ENCODE measurements around the gene LRRC23.

The LRRC23 gene

DNA sequence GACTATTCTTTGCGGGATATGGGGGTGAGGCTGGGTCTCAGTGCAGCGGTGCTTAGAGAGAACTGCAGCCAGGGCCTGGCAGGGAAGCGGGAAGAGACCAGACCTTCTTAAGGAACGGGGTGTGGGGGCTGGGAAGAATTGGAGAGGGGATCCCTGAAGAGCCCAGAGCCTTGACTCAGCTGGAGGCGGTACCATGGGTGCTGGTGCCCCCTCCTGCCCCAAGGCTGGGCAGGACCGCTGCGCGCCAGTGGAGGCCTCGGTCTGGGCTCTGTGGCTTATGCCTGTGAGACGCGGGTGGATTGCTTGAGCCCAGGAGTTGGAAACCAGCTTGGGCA, 37.7 kb downstream of the LRRC23 start:
- Histone ChIP-seq H3K27me3 (ENCODE audit: insufficient read depth, poor library complexity, severe bottlenecking) (no peaks in the 10 kb centered on the region), H3K4me3 (replicated peaks; ENCODE audit: insufficient read depth, low read length) (no peak overlapping the region), H3K27ac (replicated peaks) (no peak overlapping the region)
- TF ChIP-seq POLR2AphosphoS5 (IDR thresholded peaks at IDR 0.05; ENCODE audit: low read depth) (no peak; the same call in 1 of the 2 replicates), GABPA (IDR thresholded peaks at IDR 0.05; ENCODE audit: low read depth) (no peak), SPI1 (IDR thresholded peaks at IDR 0.05; ENCODE audit: borderline replicate concordance, low read depth) (no peak)
- TF ChIP-seq, protein P1, sequence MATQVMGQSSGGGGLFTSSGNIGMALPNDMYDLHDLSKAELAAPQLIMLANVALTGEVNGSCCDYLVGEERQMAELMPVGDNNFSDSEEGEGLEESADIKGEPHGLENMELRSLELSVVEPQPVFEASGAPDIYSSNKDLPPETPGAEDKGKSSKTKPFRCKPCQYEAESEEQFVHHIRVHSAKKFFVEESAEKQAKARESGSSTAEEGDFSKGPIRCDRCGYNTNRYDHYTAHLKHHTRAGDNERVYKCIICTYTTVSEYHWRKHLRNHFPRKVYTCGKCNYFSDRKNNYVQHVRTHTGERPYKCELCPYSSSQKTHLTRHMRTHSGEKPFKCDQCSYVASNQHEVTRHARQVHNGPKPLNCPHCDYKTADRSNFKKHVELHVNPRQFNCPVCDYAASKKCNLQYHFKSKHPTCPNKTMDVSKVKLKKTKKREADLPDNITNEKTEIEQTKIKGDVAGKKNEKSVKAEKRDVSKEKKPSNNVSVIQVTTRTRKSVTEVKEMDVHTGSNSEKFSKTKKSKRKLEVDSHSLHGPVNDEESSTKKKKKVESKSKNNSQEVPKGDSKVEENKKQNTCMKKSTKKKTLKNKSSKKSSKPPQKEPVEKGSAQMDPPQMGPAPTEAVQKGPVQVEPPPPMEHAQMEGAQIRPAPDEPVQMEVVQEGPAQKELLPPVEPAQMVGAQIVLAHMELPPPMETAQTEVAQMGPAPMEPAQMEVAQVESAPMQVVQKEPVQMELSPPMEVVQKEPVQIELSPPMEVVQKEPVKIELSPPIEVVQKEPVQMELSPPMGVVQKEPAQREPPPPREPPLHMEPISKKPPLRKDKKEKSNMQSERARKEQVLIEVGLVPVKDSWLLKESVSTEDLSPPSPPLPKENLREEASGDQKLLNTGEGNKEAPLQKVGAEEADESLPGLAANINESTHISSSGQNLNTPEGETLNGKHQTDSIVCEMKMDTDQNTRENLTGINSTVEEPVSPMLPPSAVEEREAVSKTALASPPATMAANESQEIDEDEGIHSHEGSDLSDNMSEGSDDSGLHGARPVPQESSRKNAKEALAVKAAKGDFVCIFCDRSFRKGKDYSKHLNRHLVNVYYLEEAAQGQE (IDR thresholded peaks at IDR 0.05; ENCODE audit: insufficient replicate concordance, low read depth): no peak
- TF ChIP-seq, protein P2, sequence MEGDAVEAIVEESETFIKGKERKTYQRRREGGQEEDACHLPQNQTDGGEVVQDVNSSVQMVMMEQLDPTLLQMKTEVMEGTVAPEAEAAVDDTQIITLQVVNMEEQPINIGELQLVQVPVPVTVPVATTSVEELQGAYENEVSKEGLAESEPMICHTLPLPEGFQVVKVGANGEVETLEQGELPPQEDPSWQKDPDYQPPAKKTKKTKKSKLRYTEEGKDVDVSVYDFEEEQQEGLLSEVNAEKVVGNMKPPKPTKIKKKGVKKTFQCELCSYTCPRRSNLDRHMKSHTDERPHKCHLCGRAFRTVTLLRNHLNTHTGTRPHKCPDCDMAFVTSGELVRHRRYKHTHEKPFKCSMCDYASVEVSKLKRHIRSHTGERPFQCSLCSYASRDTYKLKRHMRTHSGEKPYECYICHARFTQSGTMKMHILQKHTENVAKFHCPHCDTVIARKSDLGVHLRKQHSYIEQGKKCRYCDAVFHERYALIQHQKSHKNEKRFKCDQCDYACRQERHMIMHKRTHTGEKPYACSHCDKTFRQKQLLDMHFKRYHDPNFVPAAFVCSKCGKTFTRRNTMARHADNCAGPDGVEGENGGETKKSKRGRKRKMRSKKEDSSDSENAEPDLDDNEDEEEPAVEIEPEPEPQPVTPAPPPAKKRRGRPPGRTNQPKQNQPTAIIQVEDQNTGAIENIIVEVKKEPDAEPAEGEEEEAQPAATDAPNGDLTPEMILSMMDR (IDR thresholded peaks at IDR 0.05; ENCODE audit: insufficient read depth, low read length): no peak
- no peak for DNase-seq (ENCODE audit: low read depth in 1 of 2, low spot score in 1 of 2)

DNA sequence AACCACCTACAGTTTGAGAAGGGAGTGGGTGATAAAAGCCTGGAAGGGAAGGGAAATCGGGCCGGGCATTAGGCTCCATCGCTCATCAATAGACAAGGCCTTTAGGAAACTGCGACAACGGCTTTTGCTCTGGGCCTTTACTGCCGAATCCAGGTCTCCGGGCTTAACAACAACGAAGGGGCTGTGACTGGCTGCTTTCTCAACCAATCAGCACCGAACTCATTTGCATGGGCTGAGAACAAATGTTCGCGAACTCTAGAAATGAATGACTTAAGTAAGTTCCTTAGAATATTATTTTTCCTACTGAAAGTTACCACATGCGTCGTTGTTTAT, 38.7 kb downstream of the LRRC23 start:
- Histone ChIP-seq H3K4me3 (replicated peaks; ENCODE audit: insufficient read depth, low read length) (no peak overlapping the region), H3K27ac (replicated peaks) (peak overlapping the region; percentile 98)

GRCh38 chr12:6943722-6944380, 39.2 kb downstream of the LRRC23 start, which contains the start of the genes C12orf57 and RNU7-1:
Gene C12orf57 (plus strand): TSS chr12:6944022. CDS start chr12:6944122, 100 bp downstream.
Gene RNU7-1 (plus strand): TSS chr12:6943816.
- peak; percentile 84 to 88 for DNase-seq (ENCODE audit: low read depth in 1 of 2, low spot score in 1 of 2)

More for the DNA sequence above, 38.7 kb downstream of the LRRC23 start:
- no peaks in the 10 kb centered on the region for H3K27me3 ChIP-seq (ENCODE audit: insufficient read depth, poor library complexity, severe bottlenecking)
- no peak for TF ChIP-seq GABPA (IDR thresholded peaks at IDR 0.05; ENCODE audit: low read depth)
- no peak for TF ChIP-seq SPI1 (IDR thresholded peaks at IDR 0.05; ENCODE audit: borderline replicate concordance, low read depth)
- no peak for TF ChIP-seq POLR2AphosphoS5 (IDR thresholded peaks at IDR 0.05; ENCODE audit: low read depth)
- TF ChIP-seq, protein P2 (IDR thresholded peaks at IDR 0.05; ENCODE audit: insufficient read depth, low read length): no peak
- TF ChIP-seq, protein P1 (IDR thresholded peaks at IDR 0.05; ENCODE audit: insufficient replicate concordance, low read depth): no peak
- peak; percentile 51 to 85 for DNase-seq (ENCODE audit: low read depth in 1 of 2, low spot score in 1 of 2)

More at GRCh38 chr12:6943722-6944380, 39.2 kb downstream of the LRRC23 start, which contains the start of the genes C12orf57 and RNU7-1:
- Histone ChIP-seq H3K4me3 (replicated peaks; ENCODE audit: insufficient read depth, low read length) (peak within 1 kb of the TSS; percentile 54), H3K27me3 (ENCODE audit: insufficient read depth, poor library complexity, severe bottlenecking) (no peaks in the 10 kb centered on the region), H3K27ac (replicated peaks) (peak within 1 kb of the TSS; percentile 98)
- TF ChIP-seq SPI1 (IDR thresholded peaks at IDR 0.05; ENCODE audit: borderline replicate concordance, low read depth): no peak
- peak; percentile 68 for TF ChIP-seq GABPA (IDR thresholded peaks at IDR 0.05; ENCODE audit: low read depth)
- peak; percentile 99 for TF ChIP-seq POLR2AphosphoS5 (IDR thresholded peaks at IDR 0.05; ENCODE audit: low read depth)
- TF ChIP-seq, protein P2 (IDR thresholded peaks at IDR 0.05; ENCODE audit: insufficient read depth, low read length): no peak
